ENCODE measurements around the gene RUNX1. TPM values are rescaled to one million over a fixed set of nuclear protein-coding genes. Genes with fewer than 3 reads are reported as not detected.
A peak's percentile ranks its signal among the peaks of the same experiment; 100 is the strongest.

Gene RUNX1
- total RNA-seq, 1 donor from 2014 or later = 121 TPM

DNA sequence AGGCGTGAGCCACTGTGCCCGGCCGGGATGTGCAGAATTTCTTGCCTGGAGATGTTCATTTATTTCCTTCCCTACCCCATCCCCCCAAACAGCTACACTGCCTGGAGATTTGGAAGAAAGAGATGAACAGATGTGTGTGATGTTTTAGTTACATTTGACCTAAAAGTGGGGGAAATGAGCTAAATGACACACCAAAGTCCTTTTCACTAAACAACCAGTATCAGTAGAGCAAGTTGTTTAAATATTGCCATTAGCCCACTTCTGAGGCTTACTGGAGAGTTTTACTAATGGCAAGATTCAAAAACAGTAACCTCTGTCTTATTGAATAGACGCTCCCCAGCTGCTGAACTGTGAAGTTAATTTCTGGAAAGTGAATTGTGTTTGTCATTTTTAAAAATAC is 100.1 kb downstream of the RUNX1 start:
- DNase-seq (ENCODE audit: low spot score) = no peak
- intact Hi-C loops (cut with micrococcal nuclease) = no loop called here
- Mint-ChIP-seq H3K36me3 (ENCODE audit: low read depth) (peaks cover 49% of the 10 kb centered on the region), H3K4me1 (ENCODE audit: low read depth) (peaks cover 76% of the 10 kb centered on the region), H3K9me3 (no peaks in the 10 kb centered on the region), H3K27ac (peak overlapping the region; percentile 18), H3K27me3 (ENCODE audit: low read depth) (no peaks in the 10 kb centered on the region), H3K4me3 (ENCODE audit: low read depth) (no peak overlapping the region)

DNA sequence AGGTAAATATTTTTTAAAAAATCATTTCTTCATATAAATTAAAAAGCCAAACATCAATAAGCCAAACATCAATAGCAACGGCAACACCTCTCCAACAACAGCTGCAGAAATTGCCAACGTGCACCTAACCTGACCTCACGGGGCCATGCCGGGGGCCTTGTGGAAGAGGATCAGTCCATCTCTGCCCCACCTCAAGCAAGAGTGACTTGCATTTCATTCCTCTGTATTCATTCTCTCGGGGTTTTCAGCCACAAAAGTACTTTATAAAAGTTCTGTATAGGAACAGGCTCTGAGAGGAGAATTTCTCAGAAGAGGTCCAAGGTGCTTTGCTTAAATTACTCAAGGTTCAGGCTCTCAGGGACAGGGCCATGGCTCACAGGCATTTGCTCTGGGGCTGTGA is 100.9 kb downstream of the RUNX1 start:
- no peaks in the 10 kb centered on the region for H3K27me3 Mint-ChIP-seq (ENCODE audit: low read depth)
- peaks cover 50% of the 10 kb centered on the region for H3K36me3 Mint-ChIP-seq (ENCODE audit: low read depth)
- intact Hi-C loops (cut with micrococcal nuclease) = no loop called here
- no peaks in the 10 kb centered on the region for H3K9me3 Mint-ChIP-seq
- peak overlapping the region; percentile 61 for H3K27ac Mint-ChIP-seq
- DNase-seq (ENCODE audit: low spot score) = no peak
- H3K4me1 Mint-ChIP-seq (ENCODE audit: low read depth) = peaks cover 75% of the 10 kb centered on the region
- H3K4me3 Mint-ChIP-seq (ENCODE audit: low read depth) = no peak overlapping the region

DNA sequence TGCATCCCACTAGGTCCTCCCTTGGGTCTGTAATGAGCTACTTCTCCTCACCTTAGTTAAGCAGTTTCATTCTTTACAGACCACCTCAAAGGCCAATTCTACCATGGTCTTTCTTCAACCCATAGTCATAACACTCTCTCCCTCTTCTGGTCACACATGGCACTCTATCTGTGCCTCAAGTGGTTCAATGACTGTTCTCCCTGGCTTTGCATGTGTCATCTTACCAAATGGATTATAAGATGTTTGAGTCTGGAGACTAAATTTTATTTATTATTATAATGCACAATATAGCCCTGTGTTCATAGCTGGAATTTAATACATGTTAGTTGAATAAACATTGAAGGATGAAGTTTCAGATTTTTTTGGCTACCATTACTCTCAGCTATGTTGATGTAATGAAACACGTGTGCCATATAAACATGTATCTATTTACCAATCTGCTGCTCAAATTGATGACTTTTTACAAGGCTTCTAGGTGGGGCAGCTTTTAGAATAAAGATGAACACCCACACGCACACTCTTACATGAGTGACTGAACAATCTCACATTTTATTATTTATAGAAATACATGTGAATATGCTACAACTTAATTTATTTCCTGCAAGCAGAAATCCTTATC is 102.1 kb downstream of the RUNX1 start:
- H3K27ac Mint-ChIP-seq = peak overlapping the region; percentile 83

DNA sequence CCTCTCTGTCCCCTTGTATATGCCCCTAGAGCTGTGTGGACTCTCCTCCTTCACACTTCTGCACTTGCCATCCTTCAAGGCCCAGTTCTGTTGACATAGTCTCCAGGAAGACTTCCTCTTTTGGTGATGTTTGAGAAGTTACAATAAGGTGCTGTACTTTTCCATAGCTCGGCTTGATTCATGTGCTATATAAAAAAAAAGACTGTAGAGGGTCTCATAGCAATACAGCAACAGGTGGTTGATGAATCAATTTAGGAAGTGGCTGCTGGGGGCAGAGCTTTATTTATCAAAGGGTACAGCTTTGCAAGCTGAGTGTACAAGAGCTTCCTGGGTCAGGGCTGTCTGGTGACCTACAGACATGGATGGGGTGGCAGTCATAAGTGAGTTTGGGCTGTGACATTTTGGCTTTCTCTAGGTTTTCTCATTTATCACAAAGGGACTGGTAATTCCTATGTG is 102.7 kb downstream of the RUNX1 start:
- Mint-ChIP-seq H3K4me3 (ENCODE audit: low read depth) (peak overlapping the region; percentile 51), H3K36me3 (ENCODE audit: low read depth) (peaks cover 40% of the 10 kb centered on the region), H3K9me3 (no peaks in the 10 kb centered on the region), H3K27ac (peak overlapping the region; percentile 83), H3K27me3 (ENCODE audit: low read depth) (no peaks in the 10 kb centered on the region), H3K4me1 (ENCODE audit: low read depth) (peaks cover 79% of the 10 kb centered on the region)
- DNase-seq (ENCODE audit: low spot score) = no peak
- intact Hi-C loops (cut with micrococcal nuclease) = loop anchor here (1.0 kb wide), 1 partner anchor 101 kb away; no protein-coding TSS in a partner anchor

More for the DNA sequence above, 102.1 kb downstream of the RUNX1 start:
- H3K27me3 Mint-ChIP-seq (ENCODE audit: low read depth) = no peaks in the 10 kb centered on the region
- H3K4me1 Mint-ChIP-seq (ENCODE audit: low read depth) = peaks cover 80% of the 10 kb centered on the region
- H3K9me3 Mint-ChIP-seq = no peaks in the 10 kb centered on the region
- intact Hi-C loops (cut with micrococcal nuclease) = loop anchor here (1.0 kb wide), 1 partner anchor 100 kb away; no protein-coding TSS in a partner anchor
- no peak for DNase-seq (ENCODE audit: low spot score)
- H3K36me3 Mint-ChIP-seq (ENCODE audit: low read depth) = peaks cover 46% of the 10 kb centered on the region
- H3K4me3 Mint-ChIP-seq (ENCODE audit: low read depth) = no peak overlapping the region

DNA sequence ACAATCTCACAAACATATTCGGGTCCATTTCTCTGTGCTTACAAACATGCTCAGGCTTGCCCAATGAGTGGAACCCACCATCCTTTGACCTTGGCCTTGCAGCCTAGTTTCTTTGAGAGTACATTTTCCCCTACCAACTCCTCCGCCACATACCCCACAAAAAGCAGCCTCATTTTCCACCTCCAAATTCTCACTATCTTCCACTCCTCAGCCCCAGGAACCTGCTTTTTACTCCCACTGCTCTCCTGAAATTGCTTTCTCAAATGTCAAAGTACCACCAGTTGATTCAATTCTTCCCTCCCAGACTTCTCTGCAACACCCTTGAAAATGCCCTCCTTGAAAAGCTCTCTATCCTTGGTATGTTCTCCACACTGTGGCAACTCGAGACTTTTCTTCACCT is 103.8 kb downstream of the RUNX1 start:
- intact Hi-C loops (cut with micrococcal nuclease) = loop anchor here (1.0 to 2.0 kb wide), 4 partner anchors 10 to 42 kb away; no protein-coding TSS in a partner anchor
- DNase-seq (ENCODE audit: low spot score) = no peak
- Mint-ChIP-seq H3K36me3 (ENCODE audit: low read depth) (peaks cover 42% of the 10 kb centered on the region), H3K9me3 (no peaks in the 10 kb centered on the region), H3K27me3 (ENCODE audit: low read depth) (no peaks in the 10 kb centered on the region), H3K4me3 (ENCODE audit: low read depth) (peak overlapping the region; percentile 51), H3K27ac (peak overlapping the region; percentile 83), H3K4me1 (ENCODE audit: low read depth) (peaks cover 88% of the 10 kb centered on the region)

DNA sequence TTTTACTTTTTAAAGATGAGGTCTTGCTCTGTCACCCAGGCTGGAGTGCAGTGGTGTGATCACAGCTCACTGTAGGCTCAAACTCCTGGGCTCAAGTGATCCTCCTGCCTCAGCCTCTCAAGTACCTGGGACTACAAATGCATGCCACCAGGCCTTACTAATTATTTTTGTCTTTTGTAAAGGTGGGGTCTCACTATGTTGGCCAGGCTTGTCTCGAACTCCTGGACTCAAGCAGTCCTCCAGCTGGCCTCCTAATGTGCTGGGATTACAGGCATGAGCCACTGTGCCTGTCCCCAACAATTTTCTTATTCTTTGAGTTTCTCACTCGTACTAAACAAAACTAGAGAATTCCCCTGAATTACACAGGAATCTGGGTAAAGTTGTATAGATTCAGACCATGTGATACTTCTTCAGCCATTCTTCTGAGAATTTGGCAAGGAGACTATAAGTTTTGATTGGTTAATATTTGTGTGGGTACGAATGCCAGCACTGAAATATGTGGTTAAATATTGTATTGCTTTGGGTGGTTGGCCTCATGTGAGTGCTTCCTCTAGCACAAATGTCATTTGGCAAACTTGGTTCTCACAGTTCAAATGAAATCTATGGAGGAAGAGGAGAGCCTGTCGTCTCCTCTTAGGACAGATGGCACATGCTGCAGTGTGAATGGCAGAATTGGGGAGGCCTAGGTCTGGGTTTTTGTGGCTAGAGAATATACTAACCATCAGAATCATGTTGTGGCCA is 104.9 kb downstream of the RUNX1 start:
- H3K9me3 Mint-ChIP-seq = no peaks in the 10 kb centered on the region
- H3K4me3 Mint-ChIP-seq (ENCODE audit: low read depth) = peak overlapping the region; percentile 6
- no peak for DNase-seq (ENCODE audit: low spot score)
- H3K27me3 Mint-ChIP-seq (ENCODE audit: low read depth) = no peaks in the 10 kb centered on the region
- peaks cover 38% of the 10 kb centered on the region for H3K36me3 Mint-ChIP-seq (ENCODE audit: low read depth)
- H3K4me1 Mint-ChIP-seq (ENCODE audit: low read depth) = peaks cover 91% of the 10 kb centered on the region
- intact Hi-C loops (cut with micrococcal nuclease) = loop anchor here (2.0 kb wide), 1 partner anchor 15 kb away; no protein-coding TSS in a partner anchor
- H3K27ac Mint-ChIP-seq = peak overlapping the region; percentile 83

DNA sequence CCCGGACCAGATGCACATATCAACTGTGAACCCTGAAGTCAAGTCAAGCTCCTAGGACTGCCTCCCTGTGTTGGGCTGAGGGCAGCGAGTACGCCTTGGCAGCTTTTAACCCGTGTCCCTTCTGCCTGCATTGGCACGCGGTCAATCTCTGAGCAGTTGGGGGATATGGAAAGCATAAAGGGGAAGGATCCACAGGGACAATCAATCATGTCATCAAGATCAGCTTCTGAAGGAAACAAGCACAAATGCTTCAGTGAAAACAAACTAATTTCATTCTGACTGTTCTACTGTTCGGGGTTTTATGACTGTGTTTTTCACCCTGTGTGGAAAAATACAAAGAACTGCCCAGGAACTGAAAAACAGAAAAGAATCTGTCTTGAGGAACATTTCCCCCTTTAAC is 106.2 kb downstream of the RUNX1 start:
- no peaks in the 10 kb centered on the region for H3K27me3 Mint-ChIP-seq (ENCODE audit: low read depth)
- H3K4me3 Mint-ChIP-seq (ENCODE audit: low read depth) = peak overlapping the region; percentile 9
- peaks cover 95% of the 10 kb centered on the region for H3K4me1 Mint-ChIP-seq (ENCODE audit: low read depth)
- H3K36me3 Mint-ChIP-seq (ENCODE audit: low read depth) = peaks cover 32% of the 10 kb centered on the region
- no peaks in the 10 kb centered on the region for H3K9me3 Mint-ChIP-seq
- intact Hi-C loops (cut with micrococcal nuclease) = loop anchor here (1.0 kb wide), 2 partner anchors 24 to 51 kb away; no protein-coding TSS in a partner anchor
- no peak for DNase-seq (ENCODE audit: low spot score)
- peak overlapping the region; percentile 83 for H3K27ac Mint-ChIP-seq

DNA sequence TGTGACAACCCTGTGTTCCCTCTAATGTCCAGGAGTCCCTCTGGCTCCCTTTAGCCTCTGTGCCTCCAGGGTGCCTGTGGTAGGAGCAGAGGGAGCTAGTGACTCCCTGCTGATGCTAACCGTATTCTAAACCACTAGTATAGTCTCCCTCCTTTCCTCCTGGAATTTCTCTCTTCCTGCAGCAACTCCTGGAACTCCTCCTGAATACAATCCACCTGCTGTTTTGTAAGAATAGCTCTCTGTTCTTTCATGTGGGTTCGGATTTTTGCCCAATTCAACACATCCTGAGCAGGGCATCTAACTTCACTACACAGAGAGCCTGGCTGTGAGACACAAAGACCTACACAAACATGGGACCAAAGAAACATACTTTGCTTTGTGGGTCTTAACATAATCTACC is 107.9 kb downstream of the RUNX1 start:
- Mint-ChIP-seq H3K9me3 (no peaks in the 10 kb centered on the region), H3K27ac (peak overlapping the region; percentile 48), H3K36me3 (ENCODE audit: low read depth) (peaks cover 25% of the 10 kb centered on the region), H3K27me3 (ENCODE audit: low read depth) (no peaks in the 10 kb centered on the region), H3K4me1 (ENCODE audit: low read depth) (peaks cover 92% of the 10 kb centered on the region), H3K4me3 (ENCODE audit: low read depth) (no peak overlapping the region)
- intact Hi-C loops (cut with micrococcal nuclease) = no loop called here
- DNase-seq (ENCODE audit: low spot score) = no peak

DNA sequence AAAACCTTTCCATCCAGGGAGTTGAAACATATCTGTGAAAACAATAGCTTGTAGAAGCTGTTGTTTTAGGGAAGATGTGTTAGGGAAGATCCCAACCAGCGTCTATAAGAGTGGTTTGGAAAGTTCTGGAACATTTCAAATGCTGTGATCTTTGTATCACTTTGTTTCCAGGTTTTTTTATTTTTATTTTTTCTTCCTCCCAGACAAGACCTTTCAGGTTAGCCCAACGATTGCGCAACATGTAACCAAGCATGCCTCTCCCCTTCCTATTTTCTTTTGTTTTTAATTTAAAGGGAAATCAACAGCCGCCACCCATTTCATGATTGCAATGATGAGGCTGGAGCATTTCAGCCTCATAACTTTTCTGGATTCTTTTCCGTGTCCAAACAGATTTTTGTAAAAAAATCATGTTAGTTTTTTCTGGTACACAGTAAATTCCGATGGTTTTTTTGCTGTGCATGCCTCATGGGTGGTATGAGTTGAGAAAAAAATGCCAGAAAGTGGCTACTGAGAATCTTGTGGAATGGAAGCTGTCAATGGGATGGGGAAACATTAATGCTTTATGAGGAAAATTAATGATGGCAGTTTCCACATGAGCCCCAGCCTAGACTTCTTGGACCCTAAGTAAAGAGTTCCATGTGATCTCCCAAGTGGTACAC is 109.3 kb downstream of the RUNX1 start:
- no peak for DNase-seq (ENCODE audit: low spot score)
- Mint-ChIP-seq H3K27ac (peak overlapping the region; percentile 24), H3K4me3 (ENCODE audit: low read depth) (no peak overlapping the region), H3K4me1 (ENCODE audit: low read depth) (peaks cover 92% of the 10 kb centered on the region), H3K9me3 (no peaks in the 10 kb centered on the region), H3K27me3 (ENCODE audit: low read depth) (no peaks in the 10 kb centered on the region), H3K36me3 (ENCODE audit: low read depth) (peaks cover 14% of the 10 kb centered on the region)
- intact Hi-C loops (cut with micrococcal nuclease) = loop anchor here (5.0 kb wide), 1 partner anchor 82 kb away; no protein-coding TSS in a partner anchor

DNA sequence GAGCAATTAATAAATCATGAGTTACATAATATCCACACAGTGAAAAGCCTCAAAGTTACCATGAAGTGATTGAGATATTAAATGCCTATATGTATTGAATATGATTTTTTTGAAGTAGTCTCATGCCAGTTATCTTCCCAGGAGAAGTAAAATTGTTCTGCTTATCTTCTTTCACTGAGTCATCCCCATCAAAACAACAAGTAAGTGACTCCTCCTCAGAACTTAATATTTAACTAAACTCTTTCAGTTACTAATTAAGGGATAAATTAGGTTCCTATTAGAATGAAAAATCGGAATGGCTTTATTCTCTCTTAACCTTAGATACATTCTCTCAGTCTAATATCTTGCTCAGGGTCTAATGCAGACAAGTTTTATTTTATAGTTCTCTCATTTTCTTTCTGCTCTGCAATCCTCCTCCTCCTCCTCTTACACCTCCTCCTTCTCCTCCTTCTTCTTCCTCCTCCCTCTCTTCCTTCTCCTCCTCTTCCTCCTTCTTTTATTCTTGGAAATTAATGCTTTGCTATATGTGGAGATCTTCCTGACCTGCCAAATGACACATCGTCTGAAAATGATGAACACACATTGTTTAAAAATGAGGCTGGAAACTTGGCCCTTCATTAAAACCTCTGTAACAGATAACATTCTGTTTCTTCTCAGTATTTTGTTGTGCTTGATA is 110.9 kb downstream of the RUNX1 start:
- Mint-ChIP-seq H3K4me3 (ENCODE audit: low read depth) (peak overlapping the region; percentile 28), H3K4me1 (ENCODE audit: low read depth) (peaks cover 93% of the 10 kb centered on the region), H3K27me3 (ENCODE audit: low read depth) (no peaks in the 10 kb centered on the region), H3K27ac (peak overlapping the region; percentile 78), H3K36me3 (ENCODE audit: low read depth) (peaks cover 11% of the 10 kb centered on the region), H3K9me3 (no peaks in the 10 kb centered on the region)
- intact Hi-C loops (cut with micrococcal nuclease) = loop anchor here (5.0 kb wide), 1 partner anchor 84 kb away; no protein-coding TSS in a partner anchor
- no peak for DNase-seq (ENCODE audit: low spot score)

DNA sequence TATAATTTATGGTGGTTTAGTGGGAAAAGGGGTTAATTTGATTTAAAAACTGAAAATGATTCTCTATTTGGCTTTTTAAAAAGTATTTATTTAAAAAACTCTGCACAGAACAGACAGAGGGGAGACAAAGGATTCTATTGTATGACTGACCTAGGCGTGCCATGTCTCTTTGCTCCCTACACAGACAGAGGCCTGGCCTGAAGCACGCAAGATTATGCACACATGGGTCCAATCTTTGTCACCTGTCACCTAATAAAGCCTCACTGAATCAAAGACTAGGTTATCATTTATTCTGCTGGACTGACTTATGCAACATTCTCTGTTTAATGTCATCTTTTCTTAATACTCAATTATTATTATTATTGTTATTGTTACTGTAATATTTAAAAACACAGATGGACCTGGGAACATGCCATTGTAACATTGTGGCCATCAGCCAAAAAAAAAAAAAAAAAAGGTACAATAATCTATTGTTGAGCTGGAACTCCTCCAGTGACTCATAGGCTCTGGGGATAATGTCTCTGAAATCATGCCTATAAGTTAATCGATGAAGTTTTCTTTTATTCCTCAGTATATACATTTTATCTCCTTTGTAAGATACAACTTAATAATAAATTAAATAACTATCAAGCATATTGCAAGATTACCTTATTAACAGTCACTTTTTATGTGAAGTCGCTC is 112.1 kb downstream of the RUNX1 start:
- Mint-ChIP-seq H3K27ac (peak overlapping the region; percentile 91), H3K4me1 (ENCODE audit: low read depth) (peaks cover 91% of the 10 kb centered on the region), H3K4me3 (ENCODE audit: low read depth) (peak overlapping the region; percentile 51), H3K36me3 (ENCODE audit: low read depth) (peaks cover 14% of the 10 kb centered on the region), H3K9me3 (no peaks in the 10 kb centered on the region), H3K27me3 (ENCODE audit: low read depth) (no peaks in the 10 kb centered on the region)
- no peak for DNase-seq (ENCODE audit: low spot score)
- intact Hi-C loops (cut with micrococcal nuclease) = loop anchor here (2.0 to 5.0 kb wide), 2 partner anchors 85 to 112 kb away; partner anchors contain the start of gene RUNX1
